H1 (cell line): ENCODE results near the gene CDC42SE2. TPM values are rescaled to one million over a fixed set of nuclear protein-coding genes. Genes with fewer than 3 reads are reported as not detected.

Source experiments
- CTCF ChIA-PET: fragments of 300-600 bp; sonication (Branson Sonifier 250); formaldehyde crosslinking; loops from one replicate; lab custom pipeline; 2021; ENCODE audit not compliant: partially characterized antibody; lab: Charles Lee
- POLR2A ChIA-PET: fragments of 300-600 bp; sonication (Branson Sonifier 250); formaldehyde crosslinking; loops from one replicate; lab custom pipeline; 2021; ENCODE audit warnings: inconsistent platforms; ENCODE audit not compliant: partially characterized antibody; lab: Charles Lee
- DNase-seq, 2 experiments: peaks; one replicate each; pipeline versions ENCODE4 v3.0.0 to v3.0.0-alpha.2; 2010 to 2022; ENCODE audit warnings: low spot score in 2 of 2, low read depth in 1 of 2, mixed read lengths in 1 of 2
- FAIRE-seq: peaks from 2 replicates; lab custom pipeline; 2011; peaks lifted over from hg19 to GRCh38; lab: Jason Lieb, UNC
- H2AFZ ChIP-seq: 2 replicates; pipeline ENCODE4 v1.8.1; 2012; ENCODE audit warnings: low read length, inconsistent platforms
- H2AK5ac ChIP-seq: 2 replicates; pipeline ENCODE4 v1.6.1; 2013; ENCODE audit warnings: low read depth, low read length
- H2BK120ac ChIP-seq: replicated peaks from 2 replicates; pipeline ENCODE3; 2013; ENCODE audit warnings: low read depth, low read length, inconsistent platforms
- H2BK12ac ChIP-seq: 2 replicates; pipeline ENCODE4 v1.6.1; 2013; ENCODE audit warnings: low read depth, low read length
- H2BK15ac ChIP-seq: 2 replicates; pipeline ENCODE4 v1.6.1; 2013; ENCODE audit warnings: low read length
- H2BK20ac ChIP-seq: 2 replicates; pipeline ENCODE4 v1.6.1; 2013; ENCODE audit warnings: low read length
- H2BK5ac ChIP-seq: 2 replicates; pipeline ENCODE4 v1.6.1; 2013; ENCODE audit warnings: low read depth, low read length
- H3K14ac ChIP-seq: 2 replicates; pipeline ENCODE4 v1.6.1; 2013; ENCODE audit warnings: inconsistent platforms; ENCODE audit not compliant: insufficient read length
- H3K18ac ChIP-seq: 2 replicates; pipeline ENCODE4 v1.6.1; 2013; ENCODE audit warnings: low read length; ENCODE audit errors: extremely low read depth
- H3K23ac ChIP-seq: 2 replicates; pipeline ENCODE4 v1.6.1; 2013; ENCODE audit warnings: inconsistent platforms; ENCODE audit not compliant: insufficient read length
- H3K23me2 ChIP-seq: 2 replicates; pipeline ENCODE4 v1.6.1; 2013; ENCODE audit warnings: low read depth, low read length
- H3K27ac ChIP-seq: 2 replicates; pipeline ENCODE4 v1.6.1; 2011; ENCODE audit warnings: low read depth, low read length, inconsistent platforms
- H3K27me3 ChIP-seq, 4 experiments: replicated peaks in 1 of 4; 1 replicate in 1 of 4; 2 replicates in 3 of 4; pipeline versions ENCODE4 v1.6.1 to v1.8.1; 2011 to 2013; ENCODE audit warnings: low read length in 3 of 4, mild to moderate bottlenecking in 3 of 4, inconsistent platforms in 2 of 4, mixed read lengths in 2 of 4, moderate library complexity in 1 of 4; ENCODE audit not compliant: control insufficient read depth in 3 of 4, insufficient read depth in 3 of 4; ENCODE audit errors: extremely low read depth in 1 of 4
- H3K36me3 ChIP-seq, 4 experiments: 2 replicates each; pipeline versions ENCODE4 v1.6.1 to v1.8.1; 2011 to 2013; ENCODE audit warnings: mild to moderate bottlenecking in 4 of 4, low read length in 3 of 4, moderate library complexity in 2 of 4, control low read depth in 1 of 4, inconsistent platforms in 1 of 4; ENCODE audit not compliant: insufficient read depth in 4 of 4, control insufficient read depth in 2 of 4
- H3K4ac ChIP-seq: replicated peaks from 2 replicates; pipeline ENCODE3; 2013; ENCODE audit warnings: low read length, low read depth, mixed read lengths, inconsistent platforms; ENCODE audit not compliant: insufficient read length
- H3K4me1 ChIP-seq, 4 experiments: replicated peaks in 1 of 4; 1 replicate in 1 of 4; 2 replicates in 3 of 4; pipeline versions ENCODE4 v1.6.1 to v1.8.1; 2011 to 2013; ENCODE audit warnings: low read length in 3 of 4, inconsistent platforms in 2 of 4, mixed read lengths in 1 of 4; ENCODE audit not compliant: insufficient read depth in 4 of 4, control insufficient read depth in 3 of 4
- H3K4me2 ChIP-seq, 2 experiments: 2 replicates each; pipeline versions ENCODE4 v1.6.1 to v1.8.1; 2011 to 2013; ENCODE audit warnings: low read depth in 2 of 2, low read length in 2 of 2, control low read depth in 1 of 2, inconsistent platforms in 1 of 2, mild to moderate bottlenecking in 1 of 2; ENCODE audit not compliant: insufficient read depth in 1 of 2
- H3K4me3 ChIP-seq, 4 experiments: fragments of 200-600, 300-600 bp in 1 of 4; sonication (generic), shearing (Covaris generic), sonication (Bioruptor Twin) in 1 of 4; 2 replicates each; pipeline versions ENCODE4 v1.5.1 to v1.8.1; 2011 to 2016; ENCODE audit warnings: low read length in 4 of 4, low read depth in 3 of 4, control low read depth in 2 of 4, inconsistent platforms in 2 of 4, mild to moderate bottlenecking in 2 of 4, mixed read lengths in 1 of 4, moderate library complexity in 1 of 4; ENCODE audit not compliant: insufficient read depth in 2 of 4; ENCODE audit errors: extremely low read depth in 1 of 4
- H3K56ac ChIP-seq: replicated peaks from 2 replicates; pipeline ENCODE3; 2013; ENCODE audit warnings: low read depth, mild to moderate bottlenecking, mixed read lengths, low read length, inconsistent platforms; ENCODE audit not compliant: insufficient read length
- H3K79me1 ChIP-seq: 2 replicates; pipeline ENCODE4 v1.6.1; 2013; ENCODE audit warnings: low read depth, low read length, control low read depth
- H3K79me2 ChIP-seq, 2 experiments: 2 replicates each; pipeline versions ENCODE4 v1.6.1 to v1.8.1; 2012 to 2013; ENCODE audit warnings: low read length in 2 of 2, mild to moderate bottlenecking in 2 of 2, inconsistent platforms in 1 of 2; ENCODE audit not compliant: insufficient read depth in 2 of 2, control insufficient read depth in 1 of 2
- H3K9ac ChIP-seq, 4 experiments: replicated peaks in 1 of 4; 1 replicate in 1 of 4; 2 replicates in 3 of 4; pipeline versions ENCODE4 v1.6.1 to v1.8.1; 2011 to 2013; ENCODE audit warnings: low read depth in 3 of 4, low read length in 3 of 4, control low read depth in 2 of 4, mild to moderate bottlenecking in 2 of 4, moderate library complexity in 2 of 4, inconsistent platforms in 1 of 4; ENCODE audit errors: extremely low read depth in 1 of 4
- H3K9me3 ChIP-seq, 2 experiments: 2 replicates each; pipeline versions ENCODE4 v1.6.1 to v1.8.1; 2012 to 2013; ENCODE audit warnings: mild to moderate bottlenecking in 2 of 2, moderate library complexity in 2 of 2, control low read depth in 1 of 2, inconsistent platforms in 1 of 2, low read depth in 1 of 2, low read length in 1 of 2, mixed read lengths in 1 of 2; ENCODE audit not compliant: insufficient read depth in 2 of 2
- H4K20me1 ChIP-seq, 2 experiments: replicated peaks in 1 of 2; 2 replicates each; pipeline versions ENCODE3 to v1.8.1; 2011 to 2013; ENCODE audit warnings: inconsistent platforms in 2 of 2, low read length in 2 of 2, mild to moderate bottlenecking in 1 of 2; ENCODE audit not compliant: insufficient read depth in 2 of 2, control insufficient read depth in 1 of 2
- H4K5ac ChIP-seq: 2 replicates; pipeline ENCODE4 v1.6.1; 2013; ENCODE audit warnings: low read length, low read depth, mixed read lengths, inconsistent platforms; ENCODE audit not compliant: insufficient read length
- H4K8ac ChIP-seq: 2 replicates; pipeline ENCODE4 v1.8.0; 2013; ENCODE audit warnings: mild to moderate bottlenecking, moderate library complexity, low read length, inconsistent platforms; ENCODE audit not compliant: insufficient read depth; ENCODE audit errors: extremely low read depth
- H4K91ac ChIP-seq: replicated peaks from 2 replicates; pipeline ENCODE3; 2013; ENCODE audit warnings: low read length, mixed read lengths, inconsistent platforms; ENCODE audit not compliant: insufficient read length
- EGR1 ChIP-seq: IDR thresholded peaks from 2 replicates; pipeline ENCODE4 v1.6.1; 2011; ENCODE audit warnings: low read depth, low read length, borderline replicate concordance
- GABPA ChIP-seq: IDR thresholded peaks from 2 replicates; pipeline ENCODE4 v1.6.1; 2011; ENCODE audit warnings: mild to moderate bottlenecking, low read length, moderate library complexity, borderline replicate concordance; ENCODE audit not compliant: insufficient read depth
- HDAC2 ChIP-seq, 2 experiments: fragments of 300-600 bp in 1 of 2; sonication (generic) in 1 of 2; IDR thresholded peaks; 2 replicates each; pipeline ENCODE4 v1.6.1; 2011 to 2012; ENCODE audit warnings: low read depth in 2 of 2, low read length in 2 of 2, mild to moderate bottlenecking in 2 of 2, moderate library complexity in 2 of 2, borderline replicate concordance in 1 of 2, inconsistent platforms in 1 of 2
- JUN ChIP-seq: IDR thresholded peaks from 2 replicates; pipeline ENCODE4 v1.6.1; 2011; ENCODE audit warnings: low read depth, mild to moderate bottlenecking, improper control_type of control experiment, low read length
- JUND ChIP-seq: IDR thresholded peaks from 2 replicates; pipeline ENCODE4 v1.6.1; 2011; ENCODE audit warnings: mild to moderate bottlenecking, improper control_type of control experiment, low read length
- KDM5A ChIP-seq: fragments of 200-600 bp; IDR thresholded peaks from 2 replicates; pipeline ENCODE4 v1.7.1; 2012; ENCODE audit warnings: mild to moderate bottlenecking, low read length, inconsistent platforms, mixed read lengths
- TAF7 ChIP-seq: optimal IDR thresholded peaks from 2 replicates; pipeline ENCODE3; 2011; ENCODE audit warnings: low read depth, mild to moderate bottlenecking, inconsistent platforms, low read length, moderate library complexity, borderline replicate concordance
- TEAD4 ChIP-seq: IDR thresholded peaks from 2 replicates; pipeline ENCODE4 v1.6.1; 2012; ENCODE audit warnings: low read depth, low read length, inconsistent platforms, mixed read lengths
- USF2 ChIP-seq: IDR thresholded peaks from 2 replicates; pipeline ENCODE4 v1.6.1; 2011; ENCODE audit warnings: low read length, improper control_type of control experiment
- WGBS, 2 experiments: shearing (Covaris generic) in 1 of 2; methylation state at CpG; one replicate each; pipeline versions ENCODE4 v1.1.6 to v1.1.7; 2013 to 2015; ENCODE audit warnings: low lambda C conversion rate in 2 of 2, mixed read lengths in 2 of 2, inconsistent platforms in 1 of 2, low coverage in 1 of 2, missing lambda C conversion rate in 1 of 2; ENCODE audit not compliant: insufficient replicate concordance in 2 of 2, insufficient coverage in 1 of 2, insufficient read length in 1 of 2; ENCODE audit errors: extremely low coverage in 1 of 2, missing lambda C conversion rate in 1 of 2; 5-methylcytosine and 5-hydroxymethylcytosine counted together
- polyA plus RNA-seq, 7 experiments: library from polyadenylated mRNA; depleted of rRNA in 3 of 7; stranded (reverse) in 5 of 7; unstranded in 2 of 7; fragments of >200 nt in 5 of 7; fragments of 200-250 nt in 2 of 7; gene quantifications; 1 replicate in 5 of 7; 2 replicates in 1 of 7; 4 replicates in 1 of 7; pipeline versions ENCODE4 v1.2.1 to v1.2.3, GENCODE V29; 2011 to 2013; ENCODE audit warnings: missing spikeins in 2 of 7, mixed read lengths in 2 of 7
- total RNA-seq: library from RNA; stranded (reverse); fragmentation: NEBNext Ultra II Directional; extraction: Animal tissue kit (Norgen Biotek cat#: 25700); gene quantifications from 2 replicates; pipeline ENCODE4 v1.2.1, GENCODE V29; 2021

The CDC42SE2 gene
- total and polyA plus RNA-seq, 2 of the 8 experiments (the other 6 are each of a cell fraction or from before 2014, with no cell fraction given), result 16.7 to 30.8 TPM

- ChIA-PET POLR2A (interaction anchor here (0.7 kb wide), 1 partner anchor 10 kb away, joined by 4 read pairs; no protein-coding TSS in a partner anchor), CTCF (interaction anchor here (0.9 to 2.2 kb wide), 3 partner anchors 10 to 106 kb away, joined by 4 to 5 read pairs (median 5); no protein-coding TSS in a partner anchor)
- H3K27me3 ChIP-seq, result no peaks in the 10 kb centered on the region
- H3K23ac ChIP-seq, result no peak overlapping the region
- H4K20me1 ChIP-seq, result no peaks in the 10 kb centered on the region
- H4K8ac ChIP-seq, result no peak overlapping the region
- H2AK5ac ChIP-seq, result no peak overlapping the region
- no peak overlapping the region for H3K4me3 ChIP-seq
- no peak overlapping the region for H2BK5ac ChIP-seq
- H3K79me1 ChIP-seq, result no peaks in the 10 kb centered on the region
- H4K91ac ChIP-seq, result no peak overlapping the region
- H4K5ac ChIP-seq, result no peak overlapping the region
- H2AFZ ChIP-seq, result no peak overlapping the region
- 0 out of 4 replicates have a peak, but pooled peaks cover 0 to 5% of the 10 kb centered on the region in 2 experiments for H3K9me3 ChIP-seq
- no peaks in the 10 kb centered on the region for H3K36me3 ChIP-seq
- no peak overlapping the region for H3K4me2 ChIP-seq
- H3K56ac ChIP-seq, result no peak overlapping the region
- no peak for DNase-seq
- no peak overlapping the region for H3K14ac ChIP-seq
- peaks cover 0 to 71% of the 10 kb centered on the region in 2 experiments; a peak in 2 of 4 replicates for H3K79me2 ChIP-seq
- no peak overlapping the region for H3K18ac ChIP-seq
- H3K27ac ChIP-seq, result no peak overlapping the region
- no peak overlapping the region for H2BK120ac ChIP-seq
- no peak overlapping the region for H2BK12ac ChIP-seq
- no peak overlapping the region for H2BK20ac ChIP-seq
- TF ChIP-seq KDM5A (no peak), JUND (no peak), HDAC2 (IDR thresholded peaks at IDR 0.05; ENCODE audit: borderline replicate concordance in 1 of 2, low read depth in 2 of 2, low read length in 2 of 2) (no peak), EGR1 (no peak), GABPA (no peak), TAF7 (no peak), USF2 (no peak), TEAD4 (no peak), JUN (no peak)
- no peak overlapping the region for H3K4ac ChIP-seq
- no peaks in the 10 kb centered on the region for H3K4me1 ChIP-seq
- no peak overlapping the region for H2BK15ac ChIP-seq
- no peaks in the 10 kb centered on the region for H3K23me2 ChIP-seq
- 93% methylated on average over 4 of the region's 6 CpGs; no CpG with 5 or more reads in 1 of the 2 experiments for WGBS, 2 experiments
- no peak for FAIRE-seq
- H3K9ac ChIP-seq, result no peak overlapping the region
Measured at GRCh38 chr5:131276072-131276471, 12.2 kb downstream of the CDC42SE2 start.
